GM23338 (cell line): ENCODE measurements around the gene TBC1D5. TPM values are rescaled to one million over a fixed set of nuclear protein-coding genes. Genes with fewer than 3 reads are reported as not detected.

Experiments used
- ATAC-seq: fragments of 200-7000 bp; cut with Tn5 transposase; 3 replicates; pipeline ENCODE4 v1.9.1; 2020
- DNase-seq: peaks from one replicate; pipeline ENCODE4 v3.0.0-alpha.2; 2015; ENCODE audit warnings: low spot score
- H2AFZ ChIP-seq: fragments of 200-600 bp; sonication (generic); 2 replicates; pipeline ENCODE4 v1.8.0; 2016; ENCODE audit warnings: antibody characterized with exemption, mild to moderate bottlenecking, moderate library complexity
- H3F3A ChIP-seq: fragments of 200-600 bp; sonication (generic); replicated peaks from 2 replicates; pipeline ENCODE4 v1.8.0; 2017; ENCODE audit warnings: antibody characterized with exemption, mixed run types, low read depth
- H3K27ac ChIP-seq: fragments of 200-600 bp; sonication (generic); 2 replicates; pipeline ENCODE4 v1.6.1; 2016; ENCODE audit warnings: low read depth
- H3K27me3 ChIP-seq: fragments of 200-600 bp; sonication (generic); 2 replicates; pipeline ENCODE4 v1.8.0; 2016; ENCODE audit warnings: mild to moderate bottlenecking, mixed run types, moderate library complexity; ENCODE audit not compliant: insufficient read depth
- H3K36me3 ChIP-seq: fragments of 200-600 bp; sonication (generic); 2 replicates; pipeline ENCODE4 v1.8.0; 2016; ENCODE audit warnings: mild to moderate bottlenecking; ENCODE audit not compliant: insufficient read depth
- H3K4me1 ChIP-seq: fragments of 200-600 bp; sonication (generic); 2 replicates; pipeline ENCODE4 v1.8.0; 2016; ENCODE audit warnings: mild to moderate bottlenecking, moderate library complexity; ENCODE audit not compliant: insufficient read depth
- H3K4me2 ChIP-seq: fragments of 200-600 bp; sonication (generic); 2 replicates; pipeline ENCODE4 v1.7.1; 2017; ENCODE audit warnings: mixed run types
- H3K4me3 ChIP-seq: fragments of 200-600 bp; sonication (generic); 2 replicates; pipeline ENCODE4 v1.6.1; 2016; ENCODE audit warnings: mixed run types
- H3K79me2 ChIP-seq: fragments of 200-600 bp; sonication (generic); replicated peaks from 2 replicates; pipeline ENCODE4 v1.8.0; 2017; ENCODE audit warnings: mild to moderate bottlenecking; ENCODE audit not compliant: insufficient read depth
- H3K9me2 ChIP-seq: fragments of 200-600 bp; sonication (generic); 2 replicates; pipeline ENCODE4 v1.8.0; 2017; ENCODE audit not compliant: insufficient read depth
- H4K20me1 ChIP-seq: fragments of 200-600 bp; sonication (generic); replicated peaks from 2 replicates; pipeline ENCODE4 v1.8.0; 2017; ENCODE audit warnings: mild to moderate bottlenecking; ENCODE audit not compliant: insufficient read depth
- H3K27ac Mint-ChIP-seq: 2 replicates; pipeline ENCODE4 v1.8.0; 2020; ENCODE audit warnings: inconsistent platforms, mild to moderate bottlenecking, moderate library complexity, mixed read lengths
- H3K27me3 Mint-ChIP-seq: 3 replicates; pipeline ENCODE4 v1.8.0; 2022; ENCODE audit warnings: low read depth, mild to moderate bottlenecking, moderate library complexity, mixed read lengths, inconsistent platforms; ENCODE audit not compliant: insufficient read depth, poor library complexity
- H3K36me3 Mint-ChIP-seq: 3 replicates; pipeline ENCODE4 v1.8.0; 2021; ENCODE audit warnings: low read depth, mild to moderate bottlenecking, inconsistent platforms, moderate library complexity, mixed read lengths
- H3K4me1 Mint-ChIP-seq: 3 replicates; pipeline ENCODE4 v1.8.0; 2020; ENCODE audit warnings: mild to moderate bottlenecking, inconsistent platforms, mixed read lengths
- H3K4me3 Mint-ChIP-seq: 3 replicates; pipeline ENCODE4 v1.8.0; 2021; ENCODE audit warnings: moderate library complexity, mild to moderate bottlenecking, inconsistent platforms, mixed read lengths
- H3K9me3 Mint-ChIP-seq: 3 replicates; pipeline ENCODE4 v1.8.0; 2020; ENCODE audit warnings: moderate library complexity, mild to moderate bottlenecking, inconsistent platforms, mixed read lengths
- CREB1 ChIP-seq: fragments of 250-450 bp; sonication (Bioruptor Pico); IDR thresholded peaks from 2 replicates; pipeline ENCODE4 v1.5.0; 2020; ENCODE audit warnings: low read depth, mild to moderate bottlenecking, moderate library complexity
- CTCF ChIP-seq, 2 experiments: fragments of 200-600 bp in 1 of 2; sonication (generic) in 1 of 2; conservative IDR thresholded peaks; 2 replicates each; pipeline versions ENCODE4 v1.5.1 to v1.6.1; 2016 to 2017; ENCODE audit warnings: antibody characterized with exemption in 2 of 2, low read depth in 2 of 2, mild to moderate bottlenecking in 2 of 2, moderate library complexity in 1 of 2
- ETS1 ChIP-seq: IDR thresholded peaks from 2 replicates; pipeline ENCODE4 v1.6.1; 2016; ENCODE audit warnings: antibody characterized with exemption
- JUNB ChIP-seq: IDR thresholded peaks from one replicate; pipeline ENCODE4 v1.6.1; 2016; ENCODE audit warnings: antibody characterized with exemption; ENCODE audit not compliant: unreplicated experiment
- NANOG ChIP-seq: IDR thresholded peaks from 2 replicates; pipeline ENCODE4 v1.6.1; 2016; ENCODE audit warnings: antibody characterized with exemption, borderline replicate concordance
- REST ChIP-seq: IDR thresholded peaks from one replicate; pipeline ENCODE4 v1.6.1; 2018; ENCODE audit warnings: antibody characterized with exemption; ENCODE audit not compliant: unreplicated experiment
- ZNF114 ChIP-seq: fragments of 250-450 bp; sonication (Bioruptor Pico); IDR thresholded peaks from 2 replicates; pipeline ENCODE4 v1.5.0; 2020; ENCODE audit warnings: mild to moderate bottlenecking, moderate library complexity
- ZNF331 ChIP-seq: fragments of 250-450 bp; sonication (Bioruptor Pico); IDR thresholded peaks from 2 replicates; pipeline ENCODE4 v1.5.0; 2020; ENCODE audit warnings: low read depth, mild to moderate bottlenecking, moderate library complexity
- polyA plus RNA-seq: library from polyadenylated mRNA; unstranded; fragments of >200 nt; fragmentation: Nextera tagmentation; extraction: Ambion mirVana; gene quantifications from 2 replicates; pipeline ENCODE4 v1.2.1, GENCODE V29; 2016
- total RNA-seq: library from RNA; depleted of rRNA; stranded (reverse); fragments of >200 nt; shearing (Covaris generic); gene quantifications from 2 replicates; pipeline ENCODE4 v1.2.3, GENCODE V29; 2014
- TF ChIP-seq, protein P1 (sequence below): fragments of 250-450 bp; sonication (Bioruptor Pico); IDR thresholded peaks from 2 replicates; pipeline ENCODE4 v1.5.0; 2020; ENCODE audit warnings: mild to moderate bottlenecking, moderate library complexity

The TBC1D5 gene
- total and polyA plus RNA-seq, 2 experiments from 2014 or later: 21.8 to 48.1 TPM

- H3K4me2 ChIP-seq: no peak overlapping the region
- no peaks in the 10 kb centered on the region for H3K27me3 Mint-ChIP-seq
- H3K36me3 Mint-ChIP-seq: no peaks in the 10 kb centered on the region; the same call in 2 of the 3 replicates
- ATAC-seq: no peak
- no peaks in the 10 kb centered on the region for H3F3A ChIP-seq
- H3K4me3 ChIP-seq: no peak overlapping the region
- no peak for TF ChIP-seq NANOG
- no peak for TF ChIP-seq ZNF331 (CRISPR knock-in tag)
- TF ChIP-seq CTCF (conservative IDR thresholded peaks at IDR 0.05; ENCODE audit: low read depth in 2 of 2): no peak
- TF ChIP-seq, protein P1, sequence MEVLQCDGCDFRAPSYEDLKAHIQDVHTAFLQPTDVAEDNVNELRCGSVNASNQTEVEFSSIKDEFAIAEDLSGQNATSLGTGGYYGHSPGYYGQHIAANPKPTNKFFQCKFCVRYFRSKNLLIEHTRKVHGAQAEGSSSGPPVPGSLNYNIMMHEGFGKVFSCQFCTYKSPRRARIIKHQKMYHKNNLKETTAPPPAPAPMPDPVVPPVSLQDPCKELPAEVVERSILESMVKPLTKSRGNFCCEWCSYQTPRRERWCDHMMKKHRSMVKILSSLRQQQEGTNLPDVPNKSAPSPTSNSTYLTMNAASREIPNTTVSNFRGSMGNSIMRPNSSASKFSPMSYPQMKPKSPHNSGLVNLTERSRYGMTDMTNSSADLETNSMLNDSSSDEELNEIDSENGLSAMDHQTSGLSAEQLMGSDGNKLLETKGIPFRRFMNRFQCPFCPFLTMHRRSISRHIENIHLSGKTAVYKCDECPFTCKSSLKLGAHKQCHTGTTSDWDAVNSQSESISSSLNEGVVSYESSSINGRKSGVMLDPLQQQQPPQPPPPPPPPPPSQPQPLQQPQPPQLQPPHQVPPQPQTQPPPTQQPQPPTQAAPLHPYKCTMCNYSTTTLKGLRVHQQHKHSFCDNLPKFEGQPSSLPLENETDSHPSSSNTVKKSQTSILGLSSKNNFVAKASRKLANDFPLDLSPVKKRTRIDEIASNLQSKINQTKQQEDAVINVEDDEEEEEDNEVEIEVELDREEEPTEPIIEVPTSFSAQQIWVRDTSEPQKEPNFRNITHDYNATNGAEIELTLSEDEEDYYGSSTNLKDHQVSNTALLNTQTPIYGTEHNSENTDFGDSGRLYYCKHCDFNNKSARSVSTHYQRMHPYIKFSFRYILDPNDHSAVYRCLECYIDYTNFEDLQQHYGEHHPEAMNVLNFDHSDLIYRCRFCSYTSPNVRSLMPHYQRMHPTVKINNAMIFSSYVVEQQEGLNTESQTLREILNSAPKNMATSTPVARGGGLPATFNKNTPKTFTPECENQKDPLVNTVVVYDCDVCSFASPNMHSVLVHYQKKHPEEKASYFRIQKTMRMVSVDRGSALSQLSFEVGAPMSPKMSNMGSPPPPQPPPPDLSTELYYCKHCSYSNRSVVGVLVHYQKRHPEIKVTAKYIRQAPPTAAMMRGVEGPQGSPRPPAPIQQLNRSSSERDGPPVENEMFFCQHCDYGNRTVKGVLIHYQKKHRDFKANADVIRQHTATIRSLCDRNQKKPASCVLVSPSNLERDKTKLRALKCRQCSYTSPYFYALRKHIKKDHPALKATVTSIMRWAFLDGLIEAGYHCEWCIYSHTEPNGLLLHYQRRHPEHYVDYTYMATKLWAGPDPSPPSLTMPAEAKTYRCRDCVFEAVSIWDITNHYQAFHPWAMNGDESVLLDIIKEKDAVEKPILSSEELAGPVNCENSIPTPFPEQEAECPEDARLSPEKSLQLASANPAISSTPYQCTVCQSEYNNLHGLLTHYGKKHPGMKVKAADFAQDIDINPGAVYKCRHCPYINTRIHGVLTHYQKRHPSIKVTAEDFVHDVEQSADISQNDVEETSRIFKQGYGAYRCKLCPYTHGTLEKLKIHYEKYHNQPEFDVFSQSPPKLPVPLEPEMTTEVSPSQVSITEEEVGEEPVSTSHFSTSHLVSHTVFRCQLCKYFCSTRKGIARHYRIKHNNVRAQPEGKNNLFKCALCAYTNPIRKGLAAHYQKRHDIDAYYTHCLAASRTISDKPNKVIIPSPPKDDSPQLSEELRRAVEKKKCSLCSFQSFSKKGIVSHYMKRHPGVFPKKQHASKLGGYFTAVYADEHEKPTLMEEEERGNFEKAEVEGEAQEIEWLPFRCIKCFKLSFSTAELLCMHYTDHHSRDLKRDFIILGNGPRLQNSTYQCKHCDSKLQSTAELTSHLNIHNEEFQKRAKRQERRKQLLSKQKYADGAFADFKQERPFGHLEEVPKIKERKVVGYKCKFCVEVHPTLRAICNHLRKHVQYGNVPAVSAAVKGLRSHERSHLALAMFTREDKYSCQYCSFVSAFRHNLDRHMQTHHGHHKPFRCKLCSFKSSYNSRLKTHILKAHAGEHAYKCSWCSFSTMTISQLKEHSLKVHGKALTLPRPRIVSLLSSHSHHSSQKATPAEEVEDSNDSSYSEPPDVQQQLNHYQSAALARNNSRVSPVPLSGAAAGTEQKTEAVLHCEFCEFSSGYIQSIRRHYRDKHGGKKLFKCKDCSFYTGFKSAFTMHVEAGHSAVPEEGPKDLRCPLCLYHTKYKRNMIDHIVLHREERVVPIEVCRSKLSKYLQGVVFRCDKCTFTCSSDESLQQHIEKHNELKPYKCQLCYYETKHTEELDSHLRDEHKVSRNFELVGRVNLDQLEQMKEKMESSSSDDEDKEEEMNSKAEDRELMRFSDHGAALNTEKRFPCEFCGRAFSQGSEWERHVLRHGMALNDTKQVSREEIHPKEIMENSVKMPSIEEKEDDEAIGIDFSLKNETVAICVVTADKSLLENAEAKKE (CRISPR knock-in tag): no peak
- TF ChIP-seq CREB1 (CRISPR knock-in tag): no peak
- no peak for TF ChIP-seq JUNB
- TF ChIP-seq ZNF114 (CRISPR knock-in tag): no peak
- TF ChIP-seq REST: no peak
- no peak for TF ChIP-seq ETS1
- H3K4me1 ChIP-seq: peaks cover 12% of the 10 kb centered on the region; the same call in 1 of the 2 replicates
- no peaks in the 10 kb centered on the region for H4K20me1 ChIP-seq
- peak overlapping the region; percentile 60; the same call in 1 of the 2 replicates for H3K27ac Mint-ChIP-seq
- no peak overlapping the region for H3K27ac ChIP-seq
- H3K9me2 ChIP-seq: 0 out of 2 replicates have a peak, but pooled peaks cover 6% of the 10 kb centered on the region
- no peaks in the 10 kb centered on the region for H3K27me3 ChIP-seq
- H2AFZ ChIP-seq: no peak overlapping the region
- H3K36me3 ChIP-seq: no peaks in the 10 kb centered on the region
- no peak overlapping the region for H3K4me3 Mint-ChIP-seq
- DNase-seq: no peak
- peaks cover 6% of the 10 kb centered on the region; the same call in 1 of the 2 replicates for H3K79me2 ChIP-seq
- no peaks in the 10 kb centered on the region for H3K9me3 Mint-ChIP-seq
- H3K4me1 Mint-ChIP-seq: peaks cover 19% of the 10 kb centered on the region
Measured at GRCh38 chr3:17605032-17605431, 137.4 kb downstream of the TBC1D5 start.
